Adrenal gland (tissue), 12 donors: ENCODE results near the gene INPP4B. TPM values are rescaled to one million over a fixed set of nuclear protein-coding genes. Genes with fewer than 3 reads are reported as not detected.

Source experiments
- DNase-seq, 7 donors: peaks; one replicate each; pipeline ENCODE4 v3.0.0-alpha.2; 2019 to 2020
- H3K27ac ChIP-seq, 5 donors: fragments of 200-600 bp; sonication (generic) in 4 of 5; 1 replicate in 3 of 5; 2 replicates in 2 of 5; pipeline versions ENCODE4 v1.5.1 to v1.8.0; 2016 to 2020; ENCODE audit warnings: mild to moderate bottlenecking in 1 of 5
- H3K27me3 ChIP-seq: fragments of 200-600 bp; 2 replicates; pipeline ENCODE4 v1.8.0; 2021
- H3K36me3 ChIP-seq, 2 donors: fragments of 200-600 bp; replicated peaks in 1 of 2; 1 replicate in 1 of 2; 2 replicates in 1 of 2; pipeline versions ENCODE4 v1.5.1 to v1.8.0; 2018 to 2022
- H3K4me1 ChIP-seq, 2 donors: fragments of 200-600 bp; replicated peaks in 1 of 2; 1 replicate in 1 of 2; 2 replicates in 1 of 2; pipeline versions ENCODE4 v1.5.1 to v1.8.0; 2018 to 2021
- H3K4me3 ChIP-seq, 4 donors: fragments of 200-600 bp; sonication (generic) in 3 of 4; one replicate each; pipeline ENCODE4 v1.5.1; 2016 to 2018
- H3K9me3 ChIP-seq, 3 donors: fragments of 200-600 bp; sonication (generic) in 1 of 3; replicated peaks in 1 of 3; 1 replicate in 2 of 3; 2 replicates in 1 of 3; pipeline versions ENCODE4 v1.5.1 to v1.8.0; 2016 to 2021
- POLR2A ChIP-seq, 2 donors: fragments of 450-650 bp; IDR thresholded peaks; one replicate each; pipeline ENCODE4 v1.6.1; 2017; ENCODE audit warnings: antibody characterized with exemption in 2 of 2, mild to moderate bottlenecking in 2 of 2, moderate library complexity in 1 of 2
- WGBS, 4 donors: extraction: QIAGEN DNeasy Blood & Tissue Kit in 2 of 4; methylation state at CpG; one replicate each; pipeline versions ENCODE4 v1.1.5 to v1.1.7; 2013 to 2017; 5-methylcytosine and 5-hydroxymethylcytosine counted together
- intact Hi-C, 2 donors: fragments of 100-400 bp; cut with DNase I; formaldehyde crosslinking; loops; one replicate each; pipeline versions ENCODE4 v1.14.1 to v1.15.0; 2022 to 2023
- polyA plus RNA-seq, 3 donors: library from polyadenylated mRNA; stranded (reverse); fragments of 200-250 nt in 2 of 3; fragments of 350-450 nt in 1 of 3; fragmentation: Illumina TruSeq in 1 of 3; extraction: RNeasy Lipid Tissue Mini Kit (QIAGEN cat#74804) in 1 of 3; gene quantifications; one replicate each; pipeline ENCODE4 v1.2.3, GENCODE V29; 2013 to 2014
- total RNA-seq, 9 donors: library from RNA; depleted of rRNA in 4 of 9; stranded (reverse); fragments of >200 nt in 4 of 9; fragments of 120-200 nt in 1 of 9; fragmentation: NEBNext Ultra II Directional in 1 of 9; extraction: Animal tissue kit (Norgen Biotek cat#: 25700) in 1 of 9; gene quantifications; one replicate each; pipeline versions ENCODE4 v1.1.0 to v1.2.4, GENCODE V29; 2013 to 2023
- TF ChIP-seq, protein P1 (sequence below), 6 experiments: fragments of 450-650 bp in 4 of 6; fragments of 200-600 bp in 2 of 6; sonication (generic) in 1 of 6; IDR thresholded peaks; 1 replicate in 5 of 6; 2 replicates in 1 of 6; pipeline versions ENCODE4 v1.5.1 to v1.8.0; 2016 to 2021; ENCODE audit warnings: antibody characterized with exemption in 6 of 6, mild to moderate bottlenecking in 2 of 6, moderate library complexity in 1 of 6
- donor health status: healthy with polysubstance abuse.
- donor health status: Bipolar disorder and iron deficiency.
- donor health status: DM: yes; HTN: yes; CAD: no.
- donor health status: DM: no; HTN: no; CAD: no.
- donor health status: DM: no; HTN: no; CAD: no.
- donor health status: DM: yes; HTN: yes; CAD: no.

The INPP4B gene
- total and polyA plus RNA-seq, 12 donors: 2.2 to 21.6 (median 11.8) TPM

DNA sequence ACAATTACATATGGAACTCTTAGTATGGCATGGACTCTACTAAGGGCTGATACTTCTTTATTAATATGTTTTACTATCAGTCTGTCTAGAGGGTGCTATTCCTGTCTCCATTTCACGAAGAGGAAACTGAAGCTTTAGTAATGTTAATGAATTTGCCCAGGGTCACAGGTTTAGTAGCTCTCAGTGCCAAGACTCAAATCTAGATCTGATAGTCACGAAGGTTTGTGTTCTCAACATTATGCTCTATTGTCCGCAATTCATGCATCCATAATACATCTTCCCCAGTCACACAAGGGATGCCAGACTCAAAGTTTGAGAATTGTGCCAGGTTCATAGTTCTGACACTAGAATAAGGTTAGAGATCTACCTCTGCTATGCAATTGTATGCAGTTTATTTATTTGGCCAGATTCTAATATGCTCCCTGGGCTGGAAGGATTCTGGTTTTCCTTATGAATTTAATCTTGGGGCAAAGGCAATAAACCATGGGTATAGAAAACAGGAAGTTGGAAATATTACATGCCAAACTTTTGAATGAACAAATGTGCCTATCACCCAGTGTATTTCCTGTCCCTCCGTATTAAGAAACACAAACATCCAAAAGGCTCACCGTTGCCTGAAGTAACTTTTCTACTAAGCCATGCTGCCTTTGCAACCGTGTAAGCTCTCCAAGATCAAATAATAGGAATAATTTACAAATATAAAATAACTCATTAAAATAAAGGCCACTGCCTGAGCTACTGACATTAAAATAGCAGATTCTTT, 478.5 kb downstream of the INPP4B start:
- no peak for TF ChIP-seq POLR2A (IDR thresholded peaks at IDR 0.05)
- TF ChIP-seq, protein P1, sequence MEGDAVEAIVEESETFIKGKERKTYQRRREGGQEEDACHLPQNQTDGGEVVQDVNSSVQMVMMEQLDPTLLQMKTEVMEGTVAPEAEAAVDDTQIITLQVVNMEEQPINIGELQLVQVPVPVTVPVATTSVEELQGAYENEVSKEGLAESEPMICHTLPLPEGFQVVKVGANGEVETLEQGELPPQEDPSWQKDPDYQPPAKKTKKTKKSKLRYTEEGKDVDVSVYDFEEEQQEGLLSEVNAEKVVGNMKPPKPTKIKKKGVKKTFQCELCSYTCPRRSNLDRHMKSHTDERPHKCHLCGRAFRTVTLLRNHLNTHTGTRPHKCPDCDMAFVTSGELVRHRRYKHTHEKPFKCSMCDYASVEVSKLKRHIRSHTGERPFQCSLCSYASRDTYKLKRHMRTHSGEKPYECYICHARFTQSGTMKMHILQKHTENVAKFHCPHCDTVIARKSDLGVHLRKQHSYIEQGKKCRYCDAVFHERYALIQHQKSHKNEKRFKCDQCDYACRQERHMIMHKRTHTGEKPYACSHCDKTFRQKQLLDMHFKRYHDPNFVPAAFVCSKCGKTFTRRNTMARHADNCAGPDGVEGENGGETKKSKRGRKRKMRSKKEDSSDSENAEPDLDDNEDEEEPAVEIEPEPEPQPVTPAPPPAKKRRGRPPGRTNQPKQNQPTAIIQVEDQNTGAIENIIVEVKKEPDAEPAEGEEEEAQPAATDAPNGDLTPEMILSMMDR (IDR thresholded peaks at IDR 0.05): no peak
- Histone ChIP-seq H3K27ac (no peak overlapping the region), H3K36me3 (no peaks in the 10 kb centered on the region), H3K4me1 (peaks cover 0 to 2% of the 10 kb centered on the region in 2 donors), H3K9me3 (no peaks in the 10 kb centered on the region), H3K4me3 (no peak overlapping the region), H3K27me3 (no peaks in the 10 kb centered on the region)
- DNase-seq: no peak
- intact Hi-C loops: no loop called here
- WGBS, 4 donors: 47 to 56% (median 50%) methylated on average over 6 of the region's 6 CpGs

DNA sequence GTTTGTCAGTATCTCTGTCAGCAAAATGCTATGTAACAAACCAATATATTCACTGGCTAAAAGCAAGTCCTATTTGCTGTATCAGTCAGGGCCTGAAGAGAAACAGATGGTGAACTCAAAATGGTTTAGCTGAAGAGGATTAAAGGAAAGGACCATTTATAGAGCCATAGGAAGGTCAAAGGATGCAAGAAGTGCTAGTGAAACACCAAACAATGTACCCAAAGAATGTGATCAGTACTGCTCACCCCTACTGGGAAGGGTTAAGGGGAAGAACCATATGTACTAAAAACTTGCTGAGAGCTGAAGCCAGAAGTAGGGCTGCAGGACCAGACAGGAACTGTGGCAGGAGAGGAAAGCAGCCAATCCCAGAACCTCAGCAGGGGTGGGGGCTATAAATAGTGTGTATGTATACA, 479.3 kb downstream of the INPP4B start:
- intact Hi-C loops: no loop called here
- H3K4me3 ChIP-seq: no peak overlapping the region
- no peak overlapping the region for H3K27ac ChIP-seq
- no peaks in the 10 kb centered on the region for H3K27me3 ChIP-seq
- TF ChIP-seq POLR2A (IDR thresholded peaks at IDR 0.05): no peak
- TF ChIP-seq, protein P1 (IDR thresholded peaks at IDR 0.05): no peak
- H3K4me1 ChIP-seq: no peaks in the 10 kb centered on the region
- no peaks in the 10 kb centered on the region for H3K9me3 ChIP-seq
- no peaks in the 10 kb centered on the region for H3K36me3 ChIP-seq
- no peak for DNase-seq

DNA sequence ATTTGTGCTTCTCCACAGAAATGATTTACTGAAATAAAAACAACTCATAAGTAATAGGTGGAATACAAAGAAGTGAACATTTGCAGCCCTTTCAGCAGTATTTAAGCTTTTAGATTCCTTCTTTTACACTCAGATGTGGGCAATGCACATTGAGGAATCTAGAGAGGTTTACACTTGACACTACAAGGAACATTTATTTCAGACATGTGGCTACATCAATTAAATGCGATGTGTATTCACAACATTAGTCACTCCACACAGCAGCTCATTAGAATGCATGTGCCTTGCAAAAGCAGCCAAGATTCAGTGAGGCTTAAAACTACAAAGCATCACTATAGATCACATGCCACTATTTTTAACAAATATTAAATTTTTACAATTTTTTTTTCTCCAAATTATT, 480.7 kb downstream of the INPP4B start:
- Histone ChIP-seq H3K27me3 (no peaks in the 10 kb centered on the region), H3K9me3 (no peaks in the 10 kb centered on the region), H3K36me3 (no peaks in the 10 kb centered on the region), H3K4me1 (no peaks in the 10 kb centered on the region), H3K27ac (no peak overlapping the region), H3K4me3 (no peak overlapping the region)
- WGBS, 4 donors: 58 to 65% (median 60%) methylated on average over 1 of the region's 1 CpG
- intact Hi-C loops: no loop called here
- TF ChIP-seq, protein P1 (IDR thresholded peaks at IDR 0.05): no peak
- TF ChIP-seq POLR2A (IDR thresholded peaks at IDR 0.05): no peak
- DNase-seq: no peak

DNA sequence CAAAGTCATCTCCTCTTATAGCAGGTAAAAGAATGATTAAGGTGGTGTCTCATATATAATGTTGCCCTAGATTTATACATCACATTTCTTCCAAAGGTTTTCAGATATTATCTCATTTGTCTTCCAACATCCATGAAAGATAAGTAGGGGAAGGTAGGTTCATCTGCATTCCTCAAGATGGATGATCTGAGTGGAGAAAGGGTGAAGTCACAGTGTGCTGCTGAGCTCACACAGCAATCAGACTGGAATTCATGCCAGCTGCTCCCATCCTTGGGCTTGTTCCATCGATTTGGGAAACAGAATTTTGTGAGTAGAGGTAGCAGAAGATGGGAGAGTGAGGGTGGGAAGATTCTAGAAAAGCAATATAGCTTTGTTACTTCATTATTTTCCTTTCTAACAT, 482.4 kb downstream of the INPP4B start:
- TF ChIP-seq, protein P1 (IDR thresholded peaks at IDR 0.05): no peak
- TF ChIP-seq POLR2A (IDR thresholded peaks at IDR 0.05): no peak
- intact Hi-C loops: no loop called here
- 88 to 100% (median 93%) methylated on average over 1 of the region's 1 CpG for WGBS, 4 donors
- Histone ChIP-seq H3K27me3 (no peaks in the 10 kb centered on the region), H3K4me3 (no peak overlapping the region), H3K4me1 (peaks cover 0 to 8% of the 10 kb centered on the region in 2 donors), H3K36me3 (no peaks in the 10 kb centered on the region), H3K9me3 (no peaks in the 10 kb centered on the region), H3K27ac (no peak overlapping the region)
- no peak for DNase-seq
